ENCODE data around the gene MKRN1. TPM values are rescaled to one million over a fixed set of nuclear protein-coding genes. Genes with fewer than 3 reads are reported as not detected.

The MKRN1 gene
- total RNA-seq, result 10 to 100 TPM; 39.7 to 62.1 TPM

DNA sequence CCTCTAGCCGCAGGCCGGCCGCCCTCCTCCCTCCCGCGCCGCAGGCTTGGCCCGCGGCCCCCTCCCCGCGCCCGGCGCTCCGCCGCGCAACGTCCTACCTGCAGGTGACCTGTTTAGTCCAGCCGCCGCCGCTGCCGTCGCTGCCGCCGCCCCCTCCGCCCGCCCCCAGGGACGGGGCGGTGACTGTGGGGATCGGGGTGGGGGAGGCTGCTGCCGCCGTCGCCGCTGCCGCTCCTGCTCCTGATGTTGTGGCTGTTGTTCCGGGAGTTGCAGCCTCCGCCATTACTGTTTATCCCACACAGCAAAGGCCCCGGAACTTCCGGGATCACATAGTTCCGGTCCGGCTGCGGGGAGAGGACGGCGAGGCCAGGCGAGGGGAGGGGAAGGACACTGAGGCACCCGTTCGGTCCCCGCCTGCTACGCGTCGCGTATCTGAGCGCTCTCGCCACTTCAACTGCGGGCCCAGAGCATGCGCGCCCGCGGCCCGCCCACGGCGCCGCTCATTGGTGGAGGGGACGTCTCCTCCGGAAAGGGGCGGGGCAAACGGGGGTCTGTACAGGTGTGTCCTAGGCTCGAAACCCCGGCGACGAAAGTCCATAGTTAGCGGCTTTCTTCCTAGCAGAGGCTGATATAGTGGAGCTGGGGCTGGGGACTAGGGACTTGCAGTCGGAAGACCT lies at the start of gene MKRN1:
TSS of gene MKRN1 (minus strand) at position 444 of the 677 bp plus-strand sequence. CDS start at position 283, 161 bp downstream.
- H3K27me3 ChIP-seq (replicated peaks; ENCODE audit: insufficient read depth), result no peaks in the 10 kb centered on the region
- peak within 1 kb of the TSS; percentile 69 to 82 for H3K27ac ChIP-seq
- H3K4me1 ChIP-seq (ENCODE audit: control insufficient read depth in 1 of 2, low read depth in 2 of 2), result peaks cover 11 to 22% of the 10 kb centered on the region in 2 donors
- H3K9me3 ChIP-seq, result no peaks in the 10 kb centered on the region
- TF ChIP-seq CTCF (IDR thresholded peaks at IDR 0.05), result no peak
- DNase-seq (ENCODE audit: low spot score) (peak; percentile 79), ATAC-seq (ENCODE audit: insufficient number of reproducible peaks, low FRiP score, low read depth) (peak; percentile 91)
- H3K36me3 ChIP-seq, result no peaks in the 10 kb centered on the region
- H3K4me3 ChIP-seq, result peak within 1 kb of the TSS; percentile 97

GRCh38 chr7:140526787-140527664 lies 47.7 kb upstream of the MKRN1 start:
- ATAC-seq (ENCODE audit: insufficient number of reproducible peaks, low FRiP score, low read depth), result no peak
- H3K27ac ChIP-seq, result no peak overlapping the region
- no peak overlapping the region for H3K4me3 ChIP-seq

GRCh38 chr7:140526214-140526613 lies 46.9 kb upstream of the MKRN1 start:
- H3K27ac ChIP-seq, result no peak overlapping the region
- ATAC-seq (ENCODE audit: insufficient number of reproducible peaks, low FRiP score, low read depth) (no peak), DNase-seq (ENCODE audit: low spot score) (no peak)
- TF ChIP-seq CTCF (IDR thresholded peaks at IDR 0.05), result no peak
- H3K27me3 ChIP-seq (replicated peaks; ENCODE audit: insufficient read depth), result no peaks in the 10 kb centered on the region
- H3K36me3 ChIP-seq, result no peaks in the 10 kb centered on the region
- H3K4me1 ChIP-seq (ENCODE audit: control insufficient read depth in 1 of 2, low read depth in 2 of 2), result no peaks in the 10 kb centered on the region
- no peaks in the 10 kb centered on the region for H3K9me3 ChIP-seq
- no peak overlapping the region for H3K4me3 ChIP-seq

More at GRCh38 chr7:140526787-140527664, 47.7 kb upstream of the MKRN1 start:
- Histone ChIP-seq H3K36me3 (no peaks in the 10 kb centered on the region), H3K27me3 (replicated peaks; ENCODE audit: insufficient read depth) (no peaks in the 10 kb centered on the region), H3K9me3 (no peaks in the 10 kb centered on the region), H3K4me1 (ENCODE audit: control insufficient read depth in 1 of 2, low read depth in 2 of 2) (no peaks in the 10 kb centered on the region)
- no peak for TF ChIP-seq CTCF (IDR thresholded peaks at IDR 0.05)
- DNase-seq (ENCODE audit: low spot score), result no peak

DNA sequence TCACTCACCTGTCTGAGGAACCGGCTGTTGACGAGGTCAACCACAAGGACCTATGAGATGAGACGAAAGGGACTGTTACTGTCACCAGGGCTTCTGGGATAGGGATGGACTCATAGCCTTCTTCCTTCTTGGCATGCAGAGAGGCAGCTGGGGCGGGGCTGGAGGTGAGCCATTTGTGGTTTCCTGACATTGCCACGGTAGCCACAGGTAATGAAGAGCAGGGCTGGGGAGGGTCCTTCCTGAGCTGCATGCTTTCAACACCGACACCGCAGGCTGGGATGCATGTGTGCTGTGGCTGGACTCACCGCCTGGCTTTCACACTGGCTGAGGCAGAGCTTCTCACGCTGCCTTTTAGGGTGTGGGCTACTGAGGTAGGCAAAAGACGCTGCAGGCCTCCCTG lies 46.4 kb upstream of the MKRN1 start:
- no peak for ATAC-seq (ENCODE audit: insufficient number of reproducible peaks, low FRiP score, low read depth)
- no peak overlapping the region for H3K4me3 ChIP-seq
- no peaks in the 10 kb centered on the region for H3K36me3 ChIP-seq
- no peak for DNase-seq (ENCODE audit: low spot score)
- H3K27ac ChIP-seq, result no peak overlapping the region
- no peaks in the 10 kb centered on the region for H3K27me3 ChIP-seq (replicated peaks; ENCODE audit: insufficient read depth)
- no peak for TF ChIP-seq CTCF (IDR thresholded peaks at IDR 0.05)
- H3K4me1 ChIP-seq (ENCODE audit: control insufficient read depth in 1 of 2, low read depth in 2 of 2), result no peaks in the 10 kb centered on the region
- no peaks in the 10 kb centered on the region for H3K9me3 ChIP-seq

GRCh38 chr7:140521421-140521820 lies 42.1 kb upstream of the MKRN1 start:
- TF ChIP-seq CTCF (IDR thresholded peaks at IDR 0.05), result no peak
- H3K4me1 ChIP-seq (ENCODE audit: control insufficient read depth in 1 of 2, low read depth in 2 of 2), result peaks cover 0 to 2% of the 10 kb centered on the region in 2 donors
- H3K36me3 ChIP-seq, result no peaks in the 10 kb centered on the region
- no peak for ATAC-seq (ENCODE audit: insufficient number of reproducible peaks, low FRiP score, low read depth)
- H3K27me3 ChIP-seq (replicated peaks; ENCODE audit: insufficient read depth), result no peaks in the 10 kb centered on the region
- H3K27ac ChIP-seq, result no peak overlapping the region
- H3K9me3 ChIP-seq, result no peaks in the 10 kb centered on the region
- no peak overlapping the region for H3K4me3 ChIP-seq
- no peak for DNase-seq (ENCODE audit: low spot score)
